GM18858 (cell line): Measurements from ENCODE around the gene MEF2C.

Experiments
- ATAC-seq: cut with Tn5 transposase; IDR thresholded peaks from one replicate; pipeline ENCODE4 v1.9.1; 2021; ENCODE audit not compliant: unreplicated experiment

MEF2C gene

DNA sequence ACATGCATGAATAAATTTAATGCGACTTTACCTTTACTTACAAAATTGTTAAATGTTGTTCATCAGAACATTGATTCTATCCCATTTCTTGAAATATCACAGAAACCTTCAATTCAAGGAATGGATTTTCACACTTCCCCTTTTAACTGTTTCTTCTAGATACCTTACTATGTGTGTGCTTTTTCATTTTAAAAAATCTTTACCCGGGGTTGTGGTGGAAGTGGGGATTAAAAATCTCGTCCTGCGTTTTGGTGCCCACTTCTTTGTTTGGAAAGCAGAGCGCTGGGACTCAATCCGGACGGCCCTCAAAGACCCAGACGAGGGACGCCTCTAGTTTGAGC is 5.8 kb upstream of the MEF2C start:
- ATAC-seq = no peak

DNA sequence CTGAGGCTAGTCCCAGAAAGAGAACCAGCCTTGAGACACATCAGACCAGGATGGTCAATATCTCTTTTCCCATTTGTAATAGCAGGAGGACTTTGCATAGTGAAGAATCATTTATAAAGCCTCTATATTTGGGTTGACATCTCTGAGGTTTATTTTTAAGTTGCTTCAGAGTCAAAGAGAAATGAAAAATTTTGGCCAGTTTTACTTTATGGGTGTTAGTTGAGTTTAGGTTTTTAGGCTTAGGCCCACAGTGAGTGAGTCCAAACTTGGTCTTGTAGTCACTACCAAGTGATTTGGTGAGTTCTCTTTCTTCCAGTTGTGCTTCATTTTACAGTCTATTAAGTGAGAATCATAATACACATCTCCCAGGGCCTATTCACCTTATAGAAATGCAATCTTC is 5.3 kb upstream of the MEF2C start:
- ATAC-seq = no peak

DNA sequence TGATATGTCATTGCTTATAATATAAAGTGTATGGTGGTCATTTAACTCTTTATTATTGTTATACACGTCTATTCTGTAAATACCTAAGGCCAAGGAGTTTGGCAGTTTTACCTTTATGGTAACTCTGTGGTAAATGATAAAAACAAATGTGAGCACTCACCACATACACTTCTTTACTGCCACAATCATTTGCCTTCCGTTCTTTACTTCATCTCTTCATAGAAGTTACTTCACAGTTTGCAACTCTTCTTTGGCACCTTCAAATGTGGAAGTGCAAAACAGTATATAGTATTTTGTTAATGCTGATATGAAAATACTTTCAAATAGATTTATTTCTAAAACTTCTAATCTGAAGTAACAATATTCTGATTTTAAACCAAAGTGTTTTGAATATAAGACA is 4.4 kb upstream of the MEF2C start:
- ATAC-seq = no peak

DNA sequence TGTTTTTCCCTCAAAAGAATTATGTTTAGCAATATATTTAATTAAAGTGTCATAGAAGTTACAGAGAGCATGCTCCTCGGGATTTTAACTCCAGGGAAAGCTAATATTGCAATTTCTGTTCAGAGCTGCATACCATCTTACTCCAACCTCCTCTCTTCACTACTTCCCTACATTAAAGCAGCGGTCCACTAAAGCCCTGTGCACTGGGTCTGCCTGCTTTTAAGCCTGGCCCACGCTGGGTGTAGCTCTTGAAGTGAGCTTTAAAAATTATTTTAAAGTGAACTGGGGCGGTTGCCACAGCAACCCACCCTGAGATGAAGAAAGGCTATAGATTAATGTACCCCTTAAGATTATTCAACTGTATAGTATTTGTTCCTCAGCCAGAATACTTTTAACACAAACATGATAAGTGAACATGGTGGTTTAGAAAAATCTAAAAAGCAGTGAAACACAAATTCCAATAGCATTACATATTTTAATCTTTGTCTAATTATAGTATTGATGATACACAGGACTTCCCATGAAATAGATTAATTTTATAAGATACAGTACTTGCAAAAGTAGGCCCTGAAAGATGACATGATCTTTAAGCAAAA is 3.9 kb upstream of the MEF2C start:
- no peak for ATAC-seq

DNA sequence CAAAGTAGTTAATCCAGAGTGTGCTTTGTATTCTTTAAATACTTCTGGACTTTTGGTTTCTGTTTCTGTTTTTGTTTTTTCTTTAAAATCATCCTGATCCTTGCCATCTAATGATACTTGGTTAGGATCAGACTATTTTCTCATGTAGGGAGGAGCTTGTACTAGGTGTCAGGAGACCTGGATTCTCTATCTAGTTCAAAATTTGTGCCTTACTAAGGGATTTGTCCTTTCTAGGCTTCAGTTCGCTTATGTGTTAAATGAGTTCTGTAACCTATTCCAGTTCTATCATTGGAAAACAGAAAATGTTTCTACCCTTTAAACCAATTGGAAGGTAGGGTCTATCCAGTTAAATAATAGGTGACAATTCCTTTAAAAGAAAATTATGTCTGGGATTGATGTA is 3.3 kb upstream of the MEF2C start:
- ATAC-seq = no peak

DNA sequence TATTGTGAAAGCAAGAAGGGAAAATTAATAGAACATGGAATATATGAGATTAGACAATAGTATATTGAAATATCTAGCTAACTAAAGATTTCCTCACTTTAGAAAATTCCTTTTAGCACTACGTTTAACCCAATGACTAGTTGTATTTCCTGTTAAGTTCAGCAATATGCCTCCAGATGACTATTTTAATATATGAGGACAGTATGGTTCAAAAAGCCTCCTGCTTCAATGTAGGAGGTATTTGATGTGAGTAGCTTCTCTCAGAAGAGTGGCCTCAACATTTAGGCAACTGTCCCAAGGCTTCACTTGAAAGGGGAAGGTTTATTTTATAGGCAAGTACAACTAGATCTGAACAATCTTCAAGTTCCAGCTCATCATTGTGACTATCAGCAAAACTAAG is 2.0 kb upstream of the MEF2C start:
- ATAC-seq = no peak

DNA sequence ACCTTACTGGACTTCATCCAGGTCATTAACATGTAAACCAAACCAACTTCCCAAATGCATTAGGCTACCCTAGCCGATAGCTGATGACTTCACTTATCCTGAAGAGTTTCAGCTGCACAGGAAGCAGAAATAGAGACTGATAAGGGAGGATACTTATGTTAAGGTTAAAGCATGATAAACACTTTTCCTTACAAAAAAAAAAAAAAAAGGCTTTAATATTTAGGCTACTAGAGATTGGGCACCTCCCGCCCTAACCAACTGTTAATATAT is 1.6 kb upstream of the MEF2C start:
- ATAC-seq = no peak

DNA sequence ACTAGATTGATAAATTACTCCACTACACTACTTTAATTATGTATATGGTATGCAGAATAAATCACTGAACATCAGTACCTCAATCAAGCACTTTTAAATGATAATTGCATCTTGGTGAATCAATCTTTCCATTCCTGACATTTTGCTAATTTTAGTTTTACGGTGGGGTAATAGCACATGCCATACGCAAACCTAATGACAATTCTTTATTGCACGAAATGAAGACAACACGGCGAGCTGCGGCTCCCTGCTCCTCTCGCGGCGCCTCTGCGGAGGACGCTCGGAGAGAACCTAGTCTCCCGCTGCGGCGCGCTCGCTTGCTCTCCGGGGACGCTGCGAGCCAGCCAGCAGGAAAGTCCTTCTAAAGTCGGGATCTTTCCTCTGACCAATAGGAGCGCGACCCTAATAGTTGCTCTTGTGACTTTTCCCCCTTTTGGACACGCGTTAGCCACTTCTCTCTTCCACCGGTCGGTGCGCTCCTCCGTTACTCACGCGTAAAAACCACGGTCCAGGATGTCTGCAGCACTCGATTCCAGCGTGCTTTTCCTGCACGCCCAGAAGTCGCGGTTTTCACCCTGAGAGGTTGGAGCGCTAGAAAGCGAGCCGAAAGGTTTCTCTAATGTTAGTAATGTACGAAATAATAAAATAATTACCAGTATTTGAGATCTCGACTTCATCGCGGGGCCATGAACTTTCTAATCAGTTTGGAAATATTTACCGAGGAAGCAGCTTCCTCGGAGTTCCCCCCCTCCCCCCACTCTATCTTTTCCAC is 1.0 kb upstream of the MEF2C start:
- ATAC-seq = no peak

DNA sequence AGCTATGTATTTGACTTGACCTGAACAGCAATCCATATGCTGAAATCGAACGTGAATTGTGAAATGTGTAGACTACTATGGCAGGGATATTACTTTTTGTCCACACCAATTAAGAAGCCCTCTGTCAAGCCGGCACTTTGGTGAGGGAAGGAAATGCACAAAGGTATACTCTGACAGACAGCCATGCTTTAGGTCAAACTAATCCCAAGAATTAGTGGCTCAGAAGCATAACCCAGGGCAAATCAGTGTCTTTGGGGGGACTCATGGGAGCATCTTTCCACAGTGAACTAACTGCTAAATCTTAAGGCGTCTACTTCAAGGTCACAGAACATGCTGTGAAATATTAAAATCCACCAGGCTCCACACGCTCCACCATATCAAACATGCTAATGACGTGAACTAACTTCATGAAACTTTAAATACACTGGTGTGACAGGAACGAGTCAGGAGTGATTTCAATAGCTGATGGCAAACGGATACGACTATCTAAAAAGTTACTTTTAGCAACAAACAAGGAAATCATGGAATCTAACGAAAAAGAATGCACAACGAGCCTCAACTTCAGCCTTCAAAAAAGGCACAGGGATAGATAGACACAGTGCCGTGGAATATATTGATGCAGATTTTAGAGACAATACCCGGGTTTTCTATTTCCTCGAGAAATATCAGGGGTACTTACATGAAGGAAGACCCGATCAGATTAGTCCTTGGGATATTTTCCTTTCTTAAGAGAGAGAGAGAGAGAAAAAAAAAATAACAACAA is 527 bp downstream of the MEF2C start:
- ATAC-seq = no peak

DNA sequence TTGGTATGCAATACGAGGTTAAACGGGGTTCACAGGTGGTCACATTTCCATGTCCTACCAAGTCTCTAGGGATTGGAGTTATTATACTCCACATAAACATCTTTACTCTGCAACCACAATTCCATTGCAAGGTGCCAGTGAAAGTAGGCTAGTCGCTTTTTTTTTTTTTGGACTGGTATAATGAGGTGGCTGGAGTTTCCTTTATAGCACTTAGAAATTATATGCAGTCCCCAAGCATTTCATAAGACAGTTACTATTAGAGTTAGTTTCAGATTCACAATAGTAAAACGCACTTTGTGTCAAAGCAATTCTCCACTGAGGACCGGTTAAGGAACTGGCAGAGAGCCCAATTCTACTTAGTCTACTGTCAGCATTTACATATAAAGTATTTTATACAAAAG is 1.4 kb downstream of the MEF2C start:
- ATAC-seq = no peak

DNA sequence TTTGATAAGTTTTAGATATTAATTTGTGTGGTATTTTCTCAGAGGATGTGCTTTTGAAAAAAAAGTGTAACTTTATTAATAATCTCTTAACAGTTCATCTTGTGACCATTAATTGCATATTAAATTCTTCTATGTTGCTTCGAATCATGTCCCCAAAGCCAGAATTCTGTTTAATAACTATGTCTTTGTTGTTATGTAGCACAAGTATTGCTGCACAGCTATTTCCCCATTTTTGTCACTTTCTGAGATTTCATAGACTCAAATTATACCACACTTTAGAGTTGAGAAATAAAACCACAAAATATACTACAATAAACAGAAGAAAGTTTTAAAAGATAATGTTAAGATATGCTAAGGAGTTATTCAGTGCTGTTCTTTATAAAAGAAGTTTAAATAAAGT is 2.8 kb downstream of the MEF2C start:
- ATAC-seq = no peak

DNA sequence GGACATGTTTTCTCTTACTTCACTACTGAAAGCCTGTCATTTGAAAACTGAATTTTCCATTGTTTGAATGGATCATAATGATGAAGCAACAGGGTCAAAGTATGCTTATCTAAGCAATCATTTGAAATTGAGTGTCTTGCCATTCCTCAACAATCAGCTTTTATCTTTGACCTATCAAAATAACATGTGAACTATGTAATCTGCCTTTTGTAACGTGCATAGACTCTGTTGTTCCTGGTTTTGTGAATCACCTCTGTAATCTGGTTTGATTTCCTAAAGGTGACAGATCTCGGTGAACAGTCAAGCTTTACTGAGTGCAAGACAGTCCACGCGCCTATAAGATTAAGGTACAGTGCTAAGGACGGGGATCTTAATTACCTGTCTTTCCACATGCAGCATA is 3.3 kb downstream of the MEF2C start:
- ATAC-seq = no peak

DNA sequence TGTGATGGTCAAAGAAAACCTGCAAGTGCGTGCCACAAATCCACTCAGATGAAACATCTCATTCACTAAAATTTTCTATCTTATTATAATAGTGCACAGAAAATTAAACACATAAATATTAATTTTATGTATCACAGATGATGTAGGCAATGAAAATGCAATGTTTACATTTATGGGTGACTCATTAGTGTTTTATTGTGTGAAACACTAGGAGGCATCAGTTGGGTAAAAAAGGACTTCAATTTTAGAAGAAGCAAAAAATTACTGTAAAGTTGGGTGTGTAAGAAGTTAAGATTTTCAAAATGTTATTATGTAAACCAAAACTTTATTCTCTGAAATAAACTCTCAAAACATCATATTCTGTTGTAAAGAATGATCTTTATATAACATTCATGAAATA is 4.0 kb downstream of the MEF2C start:
- ATAC-seq = no peak

DNA sequence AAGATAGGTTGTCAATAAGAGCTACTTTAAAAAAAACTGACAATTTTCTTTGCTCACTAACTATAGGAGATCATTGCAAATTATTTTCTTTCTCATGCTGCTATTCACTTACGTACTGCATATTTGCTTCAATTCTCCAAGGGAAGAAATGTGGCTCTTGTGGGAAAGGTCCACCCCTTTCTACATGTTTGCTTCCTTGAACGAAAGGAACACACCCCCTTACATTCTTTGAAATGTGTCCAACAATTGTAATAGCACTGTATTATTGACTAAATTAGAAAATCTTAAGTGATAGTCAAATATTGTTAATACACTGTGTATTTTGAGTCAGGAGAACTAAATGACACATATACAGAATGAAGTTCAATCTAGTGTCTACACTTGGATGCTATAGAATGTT is 5.2 kb downstream of the MEF2C start:
- ATAC-seq = no peak

DNA sequence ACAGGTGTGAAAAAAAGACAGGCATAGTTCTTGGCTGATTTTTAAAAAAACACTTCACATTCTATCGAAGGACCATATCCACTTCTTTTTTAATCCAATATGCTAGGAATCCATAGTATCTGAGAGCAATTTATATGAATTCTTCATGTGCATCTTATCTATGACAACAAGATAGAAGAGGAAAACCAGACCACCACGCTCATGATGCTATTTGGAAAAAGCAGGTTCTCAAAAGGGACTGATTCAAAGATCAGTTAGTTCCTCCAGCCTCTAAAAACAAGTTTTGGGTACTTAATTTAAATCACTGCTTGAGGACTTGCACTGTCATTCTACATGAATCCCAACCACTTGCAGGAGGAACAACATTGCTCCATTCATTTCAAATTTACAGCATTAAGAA is 6.3 kb downstream of the MEF2C start:
- ATAC-seq = no peak

DNA sequence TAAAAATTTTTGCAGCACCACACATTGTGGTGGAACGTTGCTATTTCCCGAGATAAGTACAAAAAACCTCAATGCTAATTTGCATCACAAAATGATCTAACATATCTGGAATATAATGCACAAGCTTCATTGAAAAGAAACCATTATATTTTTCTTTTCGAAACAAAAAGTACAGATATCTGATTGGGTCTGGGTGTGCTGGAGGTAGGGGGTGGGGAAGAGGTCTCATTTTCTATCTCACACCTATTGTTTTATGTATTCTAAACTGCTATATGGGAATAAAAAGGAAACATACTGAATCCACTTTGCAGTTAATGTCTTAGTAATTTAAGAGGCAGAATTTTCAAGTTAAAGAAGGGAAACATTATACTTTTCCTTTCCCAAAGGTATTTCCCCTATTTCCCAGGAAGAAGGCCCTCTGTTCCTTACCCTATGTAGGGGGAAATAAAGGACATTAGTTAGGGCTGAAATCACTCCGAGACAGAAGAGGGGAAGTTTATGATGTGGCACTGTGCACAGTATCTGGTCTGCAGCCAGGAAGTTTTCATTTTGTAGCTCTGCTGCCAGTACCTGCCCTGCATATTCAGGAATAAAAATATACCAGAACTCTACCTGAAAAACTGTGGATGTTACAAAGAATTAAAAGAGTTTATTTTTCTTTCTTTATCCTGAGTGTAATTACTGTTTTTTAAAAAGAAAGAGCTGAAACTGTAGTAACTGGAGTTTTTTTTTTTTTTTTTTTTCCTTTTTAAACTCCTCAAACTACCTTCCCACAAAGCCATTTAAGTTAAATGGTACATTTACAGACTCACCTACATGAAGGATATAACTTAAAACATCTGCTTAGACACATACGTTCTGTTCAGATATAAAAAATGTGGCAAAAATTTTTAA is 7.4 kb downstream of the MEF2C start:
- peak; percentile 43 for ATAC-seq

DNA sequence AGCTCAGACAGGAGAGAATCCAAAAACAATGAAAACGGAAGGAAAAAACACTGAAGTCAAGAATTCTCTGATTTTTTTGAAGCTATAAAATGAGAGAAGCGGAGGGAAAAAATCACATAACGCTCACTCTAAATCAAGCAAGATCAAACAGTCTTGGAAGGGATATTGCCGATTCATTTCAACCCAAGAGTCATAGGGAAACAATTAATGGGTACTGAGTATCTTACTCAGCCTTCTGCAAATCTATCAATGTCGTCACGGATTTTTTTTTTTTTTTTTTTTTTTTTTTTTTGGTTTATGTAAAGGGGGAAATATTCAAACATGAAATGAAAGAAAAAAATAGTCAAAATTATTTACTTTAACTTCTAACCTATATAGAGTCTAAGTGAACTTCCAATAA is 9.5 kb downstream of the MEF2C start:
- ATAC-seq = no peak

DNA sequence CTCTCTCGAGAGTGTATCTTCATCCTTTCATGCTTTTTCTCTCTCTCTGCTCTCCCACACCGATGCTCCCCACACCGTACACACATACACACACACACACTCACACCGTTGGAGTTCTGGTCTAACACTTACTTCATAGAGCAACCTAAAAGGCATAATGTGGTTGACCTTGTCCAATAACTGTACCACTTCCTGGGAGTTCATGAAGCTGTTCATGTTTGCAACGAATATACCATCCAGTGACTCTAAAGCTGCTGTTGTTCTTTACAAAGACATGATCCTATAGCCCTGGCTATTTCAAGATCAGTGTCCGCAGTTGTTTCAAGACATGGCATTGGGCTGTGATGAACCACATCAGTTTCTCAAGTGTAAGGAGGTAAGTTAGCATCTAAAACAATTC is 10.0 kb downstream of the MEF2C start:
- no peak for ATAC-seq

DNA sequence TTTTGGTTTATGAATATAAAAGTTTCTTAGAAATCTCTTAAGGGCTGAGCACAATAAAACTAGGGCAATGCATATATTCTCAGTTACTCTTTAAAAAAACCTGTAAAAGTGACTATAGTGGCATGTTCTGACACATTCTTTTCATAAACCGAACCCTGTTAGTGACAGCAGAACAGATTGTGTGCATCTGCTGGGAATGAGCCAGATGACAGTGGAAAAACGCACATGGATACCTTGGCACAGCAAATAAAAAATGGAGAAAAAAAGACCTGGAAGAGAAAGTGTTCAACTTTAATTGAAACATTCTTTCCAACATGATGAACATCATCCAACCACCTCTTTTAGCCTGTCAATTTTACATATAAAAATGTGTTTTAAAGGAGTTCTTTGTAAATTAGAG is 12.7 kb downstream of the MEF2C start:
- no peak for ATAC-seq

DNA sequence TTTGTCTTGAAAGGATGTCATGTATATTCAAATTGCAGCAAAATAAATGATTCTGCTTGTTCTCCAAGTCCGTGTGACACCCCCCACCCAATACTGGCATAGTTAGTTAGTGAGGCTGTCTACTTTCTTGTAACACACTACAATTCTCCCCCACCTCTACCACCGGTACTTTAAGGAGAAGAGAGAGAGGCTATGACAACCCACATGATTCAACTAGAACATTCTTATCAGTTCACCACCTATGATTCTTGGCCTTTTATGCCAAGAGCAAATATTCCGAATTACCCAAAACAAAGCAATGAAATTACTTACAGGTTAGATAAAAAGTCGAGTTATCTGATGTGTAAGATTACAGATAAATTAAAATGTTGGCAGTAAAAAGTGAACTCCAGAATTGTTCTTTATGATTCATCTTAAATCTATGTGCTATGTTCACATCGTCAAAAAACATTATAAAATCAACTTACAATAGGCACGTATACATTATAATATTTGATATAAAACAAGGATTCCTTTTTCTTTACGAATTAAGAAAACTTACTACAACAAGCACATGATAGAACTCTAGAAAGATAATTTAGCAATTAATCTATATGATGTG is 14.4 kb downstream of the MEF2C start:
- no peak for ATAC-seq

DNA sequence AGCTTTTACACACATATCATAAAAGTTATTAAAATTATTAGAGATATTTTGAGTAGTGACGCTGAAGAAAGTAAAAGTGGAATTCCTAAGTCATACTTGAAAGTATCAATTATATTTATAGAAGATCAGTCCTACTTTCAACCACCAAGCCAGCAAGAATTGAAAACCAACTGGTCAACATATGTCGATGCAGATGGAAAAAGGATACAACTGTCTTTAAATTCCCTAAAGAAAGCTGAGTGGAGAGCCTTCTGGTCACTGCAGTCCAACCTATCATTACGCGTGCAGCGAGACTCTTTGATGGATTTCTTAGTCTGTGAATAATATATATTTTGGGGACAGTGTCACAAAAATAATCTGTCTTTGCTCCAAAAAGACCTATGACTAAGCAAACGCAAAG is 15.3 kb downstream of the MEF2C start:
- no peak for ATAC-seq
